H1 (cell line): ENCODE results near the gene GAD2. TPM values are rescaled to one million over a fixed set of nuclear protein-coding genes. Genes with fewer than 3 reads are reported as not detected.

ENCODE experiments used
- CTCF ChIA-PET: fragments of 300-600 bp; sonication (Branson Sonifier 250); formaldehyde crosslinking; loops from one replicate; lab custom pipeline; 2021; ENCODE audit not compliant: partially characterized antibody; lab: Charles Lee
- POLR2A ChIA-PET: fragments of 300-600 bp; sonication (Branson Sonifier 250); formaldehyde crosslinking; loops from one replicate; lab custom pipeline; 2021; ENCODE audit warnings: inconsistent platforms; ENCODE audit not compliant: partially characterized antibody; lab: Charles Lee
- DNase-seq, 2 experiments: peaks; one replicate each; pipeline versions ENCODE4 v3.0.0 to v3.0.0-alpha.2; 2010 to 2022; ENCODE audit warnings: low spot score in 2 of 2, low read depth in 1 of 2, mixed read lengths in 1 of 2
- FAIRE-seq: peaks from 2 replicates; lab custom pipeline; 2011; peaks lifted over from hg19 to GRCh38; lab: Jason Lieb, UNC
- H2AFZ ChIP-seq: 2 replicates; pipeline ENCODE4 v1.8.1; 2012; ENCODE audit warnings: low read length, inconsistent platforms
- H2AK5ac ChIP-seq: 2 replicates; pipeline ENCODE4 v1.6.1; 2013; ENCODE audit warnings: low read depth, low read length
- H2BK120ac ChIP-seq: replicated peaks from 2 replicates; pipeline ENCODE3; 2013; ENCODE audit warnings: low read depth, low read length, inconsistent platforms
- H2BK12ac ChIP-seq: 2 replicates; pipeline ENCODE4 v1.6.1; 2013; ENCODE audit warnings: low read depth, low read length
- H2BK15ac ChIP-seq: 2 replicates; pipeline ENCODE4 v1.6.1; 2013; ENCODE audit warnings: low read length
- H2BK20ac ChIP-seq: 2 replicates; pipeline ENCODE4 v1.6.1; 2013; ENCODE audit warnings: low read length
- H2BK5ac ChIP-seq: 2 replicates; pipeline ENCODE4 v1.6.1; 2013; ENCODE audit warnings: low read depth, low read length
- H3K14ac ChIP-seq: 2 replicates; pipeline ENCODE4 v1.6.1; 2013; ENCODE audit warnings: inconsistent platforms; ENCODE audit not compliant: insufficient read length
- H3K18ac ChIP-seq: 2 replicates; pipeline ENCODE4 v1.6.1; 2013; ENCODE audit warnings: low read length; ENCODE audit errors: extremely low read depth
- H3K23ac ChIP-seq: 2 replicates; pipeline ENCODE4 v1.6.1; 2013; ENCODE audit warnings: inconsistent platforms; ENCODE audit not compliant: insufficient read length
- H3K23me2 ChIP-seq: 2 replicates; pipeline ENCODE4 v1.6.1; 2013; ENCODE audit warnings: low read depth, low read length
- H3K27ac ChIP-seq: 2 replicates; pipeline ENCODE4 v1.6.1; 2011; ENCODE audit warnings: low read depth, low read length, inconsistent platforms
- H3K27me3 ChIP-seq, 4 experiments: replicated peaks in 1 of 4; 1 replicate in 1 of 4; 2 replicates in 3 of 4; pipeline versions ENCODE4 v1.6.1 to v1.8.1; 2011 to 2013; ENCODE audit warnings: low read length in 3 of 4, mild to moderate bottlenecking in 3 of 4, inconsistent platforms in 2 of 4, mixed read lengths in 2 of 4, moderate library complexity in 1 of 4; ENCODE audit not compliant: control insufficient read depth in 3 of 4, insufficient read depth in 3 of 4; ENCODE audit errors: extremely low read depth in 1 of 4
- H3K36me3 ChIP-seq, 4 experiments: 2 replicates each; pipeline versions ENCODE4 v1.6.1 to v1.8.1; 2011 to 2013; ENCODE audit warnings: mild to moderate bottlenecking in 4 of 4, low read length in 3 of 4, moderate library complexity in 2 of 4, control low read depth in 1 of 4, inconsistent platforms in 1 of 4; ENCODE audit not compliant: insufficient read depth in 4 of 4, control insufficient read depth in 2 of 4
- H3K4ac ChIP-seq: replicated peaks from 2 replicates; pipeline ENCODE3; 2013; ENCODE audit warnings: low read length, low read depth, mixed read lengths, inconsistent platforms; ENCODE audit not compliant: insufficient read length
- H3K4me1 ChIP-seq, 4 experiments: replicated peaks in 1 of 4; 1 replicate in 1 of 4; 2 replicates in 3 of 4; pipeline versions ENCODE4 v1.6.1 to v1.8.1; 2011 to 2013; ENCODE audit warnings: low read length in 3 of 4, inconsistent platforms in 2 of 4, mixed read lengths in 1 of 4; ENCODE audit not compliant: insufficient read depth in 4 of 4, control insufficient read depth in 3 of 4
- H3K4me2 ChIP-seq, 2 experiments: 2 replicates each; pipeline versions ENCODE4 v1.6.1 to v1.8.1; 2011 to 2013; ENCODE audit warnings: low read depth in 2 of 2, low read length in 2 of 2, control low read depth in 1 of 2, inconsistent platforms in 1 of 2, mild to moderate bottlenecking in 1 of 2; ENCODE audit not compliant: insufficient read depth in 1 of 2
- H3K4me3 ChIP-seq, 4 experiments: fragments of 200-600, 300-600 bp in 1 of 4; sonication (generic), shearing (Covaris generic), sonication (Bioruptor Twin) in 1 of 4; 2 replicates each; pipeline versions ENCODE4 v1.5.1 to v1.8.1; 2011 to 2016; ENCODE audit warnings: low read length in 4 of 4, low read depth in 3 of 4, control low read depth in 2 of 4, inconsistent platforms in 2 of 4, mild to moderate bottlenecking in 2 of 4, mixed read lengths in 1 of 4, moderate library complexity in 1 of 4; ENCODE audit not compliant: insufficient read depth in 2 of 4; ENCODE audit errors: extremely low read depth in 1 of 4
- H3K56ac ChIP-seq: replicated peaks from 2 replicates; pipeline ENCODE3; 2013; ENCODE audit warnings: low read depth, mild to moderate bottlenecking, mixed read lengths, low read length, inconsistent platforms; ENCODE audit not compliant: insufficient read length
- H3K79me1 ChIP-seq: 2 replicates; pipeline ENCODE4 v1.6.1; 2013; ENCODE audit warnings: low read depth, low read length, control low read depth
- H3K79me2 ChIP-seq, 2 experiments: 2 replicates each; pipeline versions ENCODE4 v1.6.1 to v1.8.1; 2012 to 2013; ENCODE audit warnings: low read length in 2 of 2, mild to moderate bottlenecking in 2 of 2, inconsistent platforms in 1 of 2; ENCODE audit not compliant: insufficient read depth in 2 of 2, control insufficient read depth in 1 of 2
- H3K9ac ChIP-seq, 4 experiments: replicated peaks in 1 of 4; 1 replicate in 1 of 4; 2 replicates in 3 of 4; pipeline versions ENCODE4 v1.6.1 to v1.8.1; 2011 to 2013; ENCODE audit warnings: low read depth in 3 of 4, low read length in 3 of 4, control low read depth in 2 of 4, mild to moderate bottlenecking in 2 of 4, moderate library complexity in 2 of 4, inconsistent platforms in 1 of 4; ENCODE audit errors: extremely low read depth in 1 of 4
- H3K9me3 ChIP-seq, 2 experiments: 2 replicates each; pipeline versions ENCODE4 v1.6.1 to v1.8.1; 2012 to 2013; ENCODE audit warnings: mild to moderate bottlenecking in 2 of 2, moderate library complexity in 2 of 2, control low read depth in 1 of 2, inconsistent platforms in 1 of 2, low read depth in 1 of 2, low read length in 1 of 2, mixed read lengths in 1 of 2; ENCODE audit not compliant: insufficient read depth in 2 of 2
- H4K20me1 ChIP-seq, 2 experiments: replicated peaks in 1 of 2; 2 replicates each; pipeline versions ENCODE3 to v1.8.1; 2011 to 2013; ENCODE audit warnings: inconsistent platforms in 2 of 2, low read length in 2 of 2, mild to moderate bottlenecking in 1 of 2; ENCODE audit not compliant: insufficient read depth in 2 of 2, control insufficient read depth in 1 of 2
- H4K5ac ChIP-seq: 2 replicates; pipeline ENCODE4 v1.6.1; 2013; ENCODE audit warnings: low read length, low read depth, mixed read lengths, inconsistent platforms; ENCODE audit not compliant: insufficient read length
- H4K8ac ChIP-seq: 2 replicates; pipeline ENCODE4 v1.8.0; 2013; ENCODE audit warnings: mild to moderate bottlenecking, moderate library complexity, low read length, inconsistent platforms; ENCODE audit not compliant: insufficient read depth; ENCODE audit errors: extremely low read depth
- H4K91ac ChIP-seq: replicated peaks from 2 replicates; pipeline ENCODE3; 2013; ENCODE audit warnings: low read length, mixed read lengths, inconsistent platforms; ENCODE audit not compliant: insufficient read length
- BACH1 ChIP-seq: IDR thresholded peaks from 2 replicates; pipeline ENCODE4 v1.6.1; 2012; ENCODE audit warnings: low read length, improper control_type of control experiment
- BCL11A ChIP-seq, 2 experiments: IDR thresholded peaks; one replicate each; pipeline ENCODE4 v1.6.1; 2011; ENCODE audit warnings: low read depth in 2 of 2, low read length in 2 of 2, mild to moderate bottlenecking in 2 of 2
- CTBP2 ChIP-seq: IDR thresholded peaks from 2 replicates; pipeline ENCODE4 v1.7.0; 2011; ENCODE audit warnings: borderline replicate concordance, mild to moderate bottlenecking, moderate library complexity, mixed read lengths, low read length; ENCODE audit not compliant: insufficient read depth, insufficient read length
- HDAC6 ChIP-seq: IDR thresholded peaks from one replicate; pipeline ENCODE4 v1.7.1; 2012; ENCODE audit warnings: low read depth, mild to moderate bottlenecking, inconsistent platforms, low read length, moderate library complexity
- MAFK ChIP-seq: IDR thresholded peaks from 2 replicates; pipeline ENCODE4 v1.6.1; 2012; ENCODE audit warnings: low read depth, mild to moderate bottlenecking, improper control_type of control experiment, low read length
- POU5F1 ChIP-seq: IDR thresholded peaks from 2 replicates; pipeline ENCODE4 v1.6.1; 2011; ENCODE audit warnings: low read depth, mild to moderate bottlenecking, low read length, moderate library complexity
- RXRA ChIP-seq: IDR thresholded peaks from 2 replicates; pipeline ENCODE4 v1.6.1; 2011; ENCODE audit warnings: low read depth, mild to moderate bottlenecking, low read length, moderate library complexity; ENCODE audit not compliant: insufficient read depth
- SRF ChIP-seq: IDR thresholded peaks from 2 replicates; pipeline ENCODE4 v1.6.1; 2011; ENCODE audit warnings: mild to moderate bottlenecking, low read depth, low read length, moderate library complexity
- WGBS, 2 experiments: shearing (Covaris generic) in 1 of 2; methylation state at CpG; one replicate each; pipeline versions ENCODE4 v1.1.6 to v1.1.7; 2013 to 2015; ENCODE audit warnings: low lambda C conversion rate in 2 of 2, mixed read lengths in 2 of 2, inconsistent platforms in 1 of 2, low coverage in 1 of 2, missing lambda C conversion rate in 1 of 2; ENCODE audit not compliant: insufficient replicate concordance in 2 of 2, insufficient coverage in 1 of 2, insufficient read length in 1 of 2; ENCODE audit errors: extremely low coverage in 1 of 2, missing lambda C conversion rate in 1 of 2; 5-methylcytosine and 5-hydroxymethylcytosine counted together
- polyA plus RNA-seq, 7 experiments: library from polyadenylated mRNA; depleted of rRNA in 3 of 7; stranded (reverse) in 5 of 7; unstranded in 2 of 7; fragments of >200 nt in 5 of 7; fragments of 200-250 nt in 2 of 7; gene quantifications; 1 replicate in 5 of 7; 2 replicates in 1 of 7; 4 replicates in 1 of 7; pipeline versions ENCODE4 v1.2.1 to v1.2.3, GENCODE V29; 2011 to 2013; ENCODE audit warnings: missing spikeins in 2 of 7, mixed read lengths in 2 of 7
- total RNA-seq: library from RNA; stranded (reverse); fragmentation: NEBNext Ultra II Directional; extraction: Animal tissue kit (Norgen Biotek cat#: 25700); gene quantifications from 2 replicates; pipeline ENCODE4 v1.2.1, GENCODE V29; 2021
- TF ChIP-seq, protein P1 (sequence below): IDR thresholded peaks from 2 replicates; pipeline ENCODE4 v1.6.1; 2012; ENCODE audit warnings: inconsistent platforms

Gene GAD2
- total and polyA plus RNA-seq, 2 of the 8 experiments (the other 6 are each of a cell fraction or from before 2014, with no cell fraction given): 0.30 to 0.47 TPM

DNA sequence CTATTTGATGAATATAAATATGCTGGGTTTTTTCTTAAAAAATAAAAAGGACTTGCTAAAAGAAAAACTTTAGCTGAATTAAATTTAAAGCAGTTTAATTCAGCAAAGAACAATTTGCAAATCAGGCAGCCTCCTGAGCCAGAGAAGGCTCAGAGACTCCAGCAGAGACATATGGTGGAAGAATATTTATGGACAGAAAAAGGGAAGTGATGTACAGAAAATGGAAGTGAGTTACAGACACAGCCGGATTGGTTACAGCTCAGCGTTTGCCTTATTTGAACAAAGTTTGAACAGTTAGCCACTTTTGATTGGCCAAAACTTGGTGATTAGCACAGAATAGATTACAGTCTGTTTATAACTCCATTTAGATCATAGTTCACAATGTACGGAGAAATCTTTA lies 110.3 kb downstream of the GAD2 start:
- H2BK20ac ChIP-seq: no peak overlapping the region
- H3K9ac ChIP-seq: no peak overlapping the region
- H3K56ac ChIP-seq: no peak overlapping the region
- no peak overlapping the region for H2BK120ac ChIP-seq
- no peak for FAIRE-seq
- H3K36me3 ChIP-seq: no peaks in the 10 kb centered on the region
- no peak overlapping the region for H2BK12ac ChIP-seq
- no peak overlapping the region for H3K4me3 ChIP-seq
- no peaks in the 10 kb centered on the region for H3K4me1 ChIP-seq
- H3K79me1 ChIP-seq: no peaks in the 10 kb centered on the region
- H2BK15ac ChIP-seq: no peak overlapping the region
- ChIA-PET CTCF (no interaction called here), POLR2A (no interaction called here)
- no peaks in the 10 kb centered on the region for H4K20me1 ChIP-seq
- H3K23ac ChIP-seq: no peak overlapping the region
- no peak overlapping the region for H3K14ac ChIP-seq
- H3K4ac ChIP-seq: no peak overlapping the region
- no peaks in the 10 kb centered on the region for H3K27me3 ChIP-seq
- 93% methylated on average over 3 of the region's 3 CpGs; no CpG with 5 or more reads in 1 of the 2 experiments for WGBS, 2 experiments
- no peaks in the 10 kb centered on the region for H3K23me2 ChIP-seq
- no peak overlapping the region for H2BK5ac ChIP-seq
- no peak overlapping the region for H2AK5ac ChIP-seq
- no peak overlapping the region for H4K91ac ChIP-seq
- no peaks in the 10 kb centered on the region for H3K9me3 ChIP-seq
- H3K79me2 ChIP-seq: no peaks in the 10 kb centered on the region
- no peak for DNase-seq
- no peak overlapping the region for H4K5ac ChIP-seq
- no peak overlapping the region for H2AFZ ChIP-seq
- no peak overlapping the region for H3K18ac ChIP-seq
- no peak overlapping the region for H3K4me2 ChIP-seq
- no peak overlapping the region for H3K27ac ChIP-seq
- TF ChIP-seq BCL11A (IDR thresholded peaks at IDR 0.05; ENCODE audit: low read depth in 2 of 2, low read length in 2 of 2) (no peak), CTBP2 (no peak), SRF (no peak), HDAC6 (no peak), MAFK (no peak), POU5F1 (no peak), BACH1 (no peak), RXRA (no peak)
- TF ChIP-seq, protein P1, sequence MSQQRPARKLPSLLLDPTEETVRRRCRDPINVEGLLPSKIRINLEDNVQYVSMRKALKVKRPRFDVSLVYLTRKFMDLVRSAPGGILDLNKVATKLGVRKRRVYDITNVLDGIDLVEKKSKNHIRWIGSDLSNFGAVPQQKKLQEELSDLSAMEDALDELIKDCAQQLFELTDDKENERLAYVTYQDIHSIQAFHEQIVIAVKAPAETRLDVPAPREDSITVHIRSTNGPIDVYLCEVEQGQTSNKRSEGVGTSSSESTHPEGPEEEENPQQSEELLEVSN: no peak
- no peak overlapping the region for H4K8ac ChIP-seq
